HG02678 (cell line): ENCODE results near the gene MRPL24.

Source experiments
- ATAC-seq: cut with Tn5 transposase; IDR thresholded peaks from one replicate; pipeline ENCODE4 v1.9.1; 2021; ENCODE audit warnings: mild to moderate bottlenecking, moderate library complexity; ENCODE audit not compliant: unreplicated experiment

Gene MRPL24

DNA sequence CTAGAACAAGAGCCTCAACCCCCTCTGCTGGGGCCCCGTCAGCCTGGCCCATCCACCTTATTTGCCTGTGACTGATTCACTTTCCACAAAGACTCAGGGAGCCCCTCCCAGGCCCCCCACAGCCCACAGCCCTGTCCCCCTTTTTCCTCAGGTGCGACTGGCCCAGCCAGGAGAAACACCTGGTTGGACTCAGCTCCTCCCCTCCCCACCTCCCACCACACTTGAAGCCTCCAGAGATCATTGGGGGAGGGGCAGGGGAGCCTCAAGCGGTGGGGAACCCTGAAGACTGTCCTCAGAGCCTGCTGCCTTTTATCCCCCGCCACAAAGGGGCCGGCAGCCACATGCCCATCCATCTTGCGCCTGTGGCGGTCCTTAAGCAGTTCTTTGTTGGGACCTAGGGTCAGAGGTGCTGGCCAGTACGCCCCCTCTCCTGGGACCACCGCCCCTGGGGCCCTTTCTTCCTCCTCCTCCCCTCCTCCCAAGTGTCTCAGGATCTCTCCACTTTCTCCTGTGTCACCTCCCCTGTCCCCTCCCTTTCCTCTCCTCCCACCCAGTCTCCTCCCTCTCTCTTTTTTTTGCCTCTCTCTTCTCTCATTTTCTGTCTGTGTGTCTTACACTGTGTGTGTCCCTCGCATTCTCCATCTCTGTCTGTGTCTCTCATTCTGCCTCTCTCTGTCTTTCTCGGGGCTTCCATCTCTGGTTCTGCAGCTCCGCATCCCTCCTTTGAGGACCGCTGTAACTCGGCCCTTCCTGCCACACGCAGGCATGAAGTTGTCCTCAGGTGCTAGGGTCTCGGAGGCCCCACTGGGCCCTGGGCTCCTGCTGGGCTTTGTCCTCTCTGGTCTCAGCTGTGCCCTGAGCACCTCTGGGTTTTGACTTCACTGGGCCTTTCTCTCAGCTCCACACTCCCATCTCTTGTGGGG is 47.7 kb downstream of the MRPL24 start:
- ATAC-seq = no peak

DNA sequence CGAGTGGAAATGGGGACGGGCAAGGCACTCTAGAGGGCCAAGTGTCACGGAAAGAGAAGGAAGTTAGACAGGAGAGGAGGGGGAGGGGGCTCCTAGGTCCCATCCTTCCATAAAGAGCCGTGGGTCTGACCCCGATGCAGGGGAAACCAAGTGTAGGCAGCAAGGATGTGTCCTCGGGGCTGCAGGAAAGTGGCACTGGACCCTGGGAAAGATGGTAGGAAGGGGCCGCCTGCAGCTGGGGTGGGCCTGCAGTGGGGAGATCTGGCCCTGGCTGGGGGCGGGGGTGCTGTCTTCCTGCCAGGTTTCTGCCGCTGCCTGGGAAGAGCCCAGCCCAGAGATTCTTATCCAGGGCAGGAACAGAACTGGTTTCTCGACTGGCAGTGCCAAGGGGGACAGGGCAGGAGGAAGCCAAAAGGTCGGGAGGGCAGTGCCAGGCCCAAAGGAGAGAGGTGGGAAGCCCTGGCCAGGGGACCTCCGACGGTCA is 48.4 kb downstream of the MRPL24 start:
- no peak for ATAC-seq

DNA sequence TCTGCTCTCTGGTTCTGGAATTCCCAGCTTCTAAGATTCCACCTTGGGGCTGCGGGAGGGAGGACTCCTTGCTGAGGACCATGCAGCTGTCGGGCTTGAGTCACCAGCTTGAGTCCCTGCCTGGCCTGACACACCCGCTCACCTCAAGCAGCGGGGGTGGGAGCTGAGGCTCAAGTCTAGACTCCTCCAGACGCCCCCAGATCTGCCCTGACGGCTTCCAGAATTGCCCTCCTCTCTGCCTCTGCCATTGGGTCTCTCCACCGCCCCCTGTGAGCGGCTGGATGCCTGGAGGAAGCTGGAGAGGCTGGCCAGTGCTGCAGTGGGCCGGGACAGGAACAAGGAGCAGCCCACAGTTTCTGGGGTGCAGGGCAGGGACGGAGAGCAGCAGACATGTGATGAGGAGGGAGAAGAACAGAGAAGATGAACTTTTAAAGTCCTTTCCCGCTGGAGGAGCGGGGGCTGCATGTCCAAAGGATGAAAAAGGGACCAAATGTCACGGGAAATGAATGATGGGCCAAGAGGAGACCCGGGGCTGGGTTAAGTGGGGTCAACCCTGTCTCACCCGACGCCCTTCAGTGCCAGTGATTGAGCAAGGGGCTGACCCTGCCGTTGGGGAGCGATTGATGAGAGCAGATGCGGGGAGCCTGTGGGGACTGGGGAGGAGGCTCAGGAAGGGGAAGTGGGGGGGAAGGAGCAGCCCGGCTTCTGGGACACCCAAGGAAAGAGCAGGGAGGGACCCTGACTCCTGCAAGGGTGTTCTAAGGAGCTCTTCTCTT is 49.0 kb downstream of the MRPL24 start:
- no peak for ATAC-seq

DNA sequence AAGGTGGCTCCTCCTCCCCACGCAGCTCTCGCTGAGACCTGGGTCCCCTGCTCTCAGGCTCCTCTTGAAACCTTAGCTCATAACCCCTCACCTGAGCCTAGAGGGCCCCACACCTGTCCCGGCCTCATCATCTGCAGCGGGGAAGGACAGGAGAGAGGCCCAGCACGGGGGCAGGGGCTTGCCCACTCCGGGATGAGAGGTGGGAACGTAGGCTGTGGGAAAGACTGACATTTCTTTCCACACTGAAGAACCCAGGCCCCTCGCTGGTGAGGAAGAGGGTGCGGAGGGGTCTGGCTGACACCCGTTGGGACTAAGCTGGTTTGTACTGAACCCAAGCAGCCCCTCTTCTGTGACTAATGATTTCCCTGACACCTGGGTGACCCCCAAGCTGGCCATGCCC is 49.7 kb downstream of the MRPL24 start:
- ATAC-seq = no peak

DNA sequence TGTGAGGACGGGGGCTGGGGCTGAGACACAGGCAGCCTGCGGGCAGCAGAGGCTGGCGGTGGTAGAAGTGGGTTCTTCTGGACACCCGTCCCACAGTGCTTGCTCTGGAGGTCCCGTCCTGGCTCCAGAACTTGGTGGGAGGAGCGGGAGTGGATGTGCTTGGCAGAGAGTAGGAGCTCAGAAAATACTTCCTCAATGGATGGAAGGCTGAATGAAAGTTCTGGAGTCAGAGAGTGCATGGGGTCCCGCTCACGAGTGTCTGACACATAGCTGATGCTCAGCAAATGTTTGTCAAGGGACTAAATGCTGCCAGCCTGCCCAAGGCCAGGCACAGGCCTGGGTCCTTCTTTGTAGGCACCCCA is 50.2 kb downstream of the MRPL24 start:
- ATAC-seq = no peak

DNA sequence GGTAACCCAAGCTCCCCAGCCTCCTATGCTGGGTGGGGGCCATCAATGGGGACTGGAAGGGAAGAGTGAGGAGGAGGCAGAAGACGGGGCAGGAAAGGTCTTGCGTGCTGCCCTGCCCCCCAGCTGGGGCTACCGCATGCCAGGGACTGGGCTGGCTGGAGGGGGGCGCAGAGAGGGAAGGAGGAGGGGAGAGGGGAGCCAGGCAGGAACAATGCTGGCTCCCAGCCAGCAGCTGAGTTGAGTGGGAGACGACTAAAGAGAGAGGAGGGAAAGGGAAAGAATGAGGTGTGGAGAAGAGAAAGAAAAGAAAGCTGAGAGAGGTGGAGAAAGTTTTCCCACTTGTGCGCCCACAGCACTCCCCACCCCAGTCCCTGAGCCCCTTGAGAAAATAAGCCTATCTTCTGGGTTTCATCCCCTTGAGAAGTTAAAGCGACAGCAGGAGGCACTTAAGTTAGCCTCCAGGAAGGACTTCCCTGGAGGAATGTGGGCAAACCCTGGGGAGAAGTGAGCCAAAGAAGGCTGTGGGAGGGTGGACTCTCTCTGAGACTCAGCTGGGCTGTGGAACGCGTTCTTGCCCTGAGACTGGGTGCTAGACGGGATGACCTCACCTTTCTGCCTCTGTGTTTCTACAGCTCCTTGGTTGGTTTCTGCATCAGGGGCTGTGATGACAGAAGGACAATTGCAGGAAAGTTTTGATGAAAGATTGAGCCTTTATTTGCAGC is 50.8 kb downstream of the MRPL24 start:
- ATAC-seq = no peak

DNA sequence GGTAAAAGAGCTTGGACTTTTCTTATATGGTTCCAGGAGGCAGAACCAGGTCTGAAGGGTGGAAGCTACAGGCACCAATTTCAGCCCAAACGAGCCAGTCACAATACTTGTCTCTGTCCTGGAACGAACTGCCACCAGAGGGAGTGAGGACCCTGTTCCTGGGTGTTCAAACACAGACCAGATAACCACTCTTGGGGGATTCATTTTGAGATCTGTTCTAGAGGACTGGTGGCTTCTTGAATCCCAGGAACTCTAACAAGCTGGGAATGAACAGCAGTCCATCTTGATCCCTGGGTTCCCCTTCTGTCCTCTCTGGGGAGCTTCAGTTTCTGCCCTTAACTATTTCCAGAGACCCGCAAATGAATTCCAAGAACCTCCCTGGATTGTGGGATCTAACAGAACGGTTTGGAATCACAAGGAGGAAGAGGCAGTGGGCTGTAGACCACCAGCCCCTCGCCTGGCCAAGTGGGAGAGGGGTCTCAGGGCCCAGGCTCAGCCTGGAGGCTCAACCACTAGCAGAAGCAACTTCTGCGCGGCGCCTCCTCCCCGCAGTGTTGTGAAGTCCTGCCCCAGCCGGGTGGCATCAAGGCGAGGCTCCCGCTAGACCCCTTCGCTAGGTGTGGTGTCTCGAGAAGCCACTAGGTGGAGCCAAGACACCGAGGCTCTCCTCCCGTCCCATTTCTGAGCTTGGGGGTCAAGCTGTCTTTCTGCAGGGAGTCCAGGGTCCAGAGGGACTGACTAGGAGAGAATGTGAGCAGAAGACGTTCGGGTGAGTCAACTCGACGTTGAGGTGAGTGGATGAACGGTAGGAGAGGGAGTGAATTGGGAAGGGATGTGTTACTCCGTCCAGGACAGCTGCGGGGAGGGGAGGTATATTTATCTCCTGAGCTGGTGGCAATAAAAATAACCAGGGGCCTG is 51.6 kb downstream of the MRPL24 start:
- peak; percentile 84 for ATAC-seq
